Measurements from ENCODE around the gene RCC2.
"Not testable (repeated sequence)": the region's sequence is repeated elsewhere in the genome, so short reads cannot be mapped to it uniquely, and the experiment has no call there.

Gene RCC2

DNA sequence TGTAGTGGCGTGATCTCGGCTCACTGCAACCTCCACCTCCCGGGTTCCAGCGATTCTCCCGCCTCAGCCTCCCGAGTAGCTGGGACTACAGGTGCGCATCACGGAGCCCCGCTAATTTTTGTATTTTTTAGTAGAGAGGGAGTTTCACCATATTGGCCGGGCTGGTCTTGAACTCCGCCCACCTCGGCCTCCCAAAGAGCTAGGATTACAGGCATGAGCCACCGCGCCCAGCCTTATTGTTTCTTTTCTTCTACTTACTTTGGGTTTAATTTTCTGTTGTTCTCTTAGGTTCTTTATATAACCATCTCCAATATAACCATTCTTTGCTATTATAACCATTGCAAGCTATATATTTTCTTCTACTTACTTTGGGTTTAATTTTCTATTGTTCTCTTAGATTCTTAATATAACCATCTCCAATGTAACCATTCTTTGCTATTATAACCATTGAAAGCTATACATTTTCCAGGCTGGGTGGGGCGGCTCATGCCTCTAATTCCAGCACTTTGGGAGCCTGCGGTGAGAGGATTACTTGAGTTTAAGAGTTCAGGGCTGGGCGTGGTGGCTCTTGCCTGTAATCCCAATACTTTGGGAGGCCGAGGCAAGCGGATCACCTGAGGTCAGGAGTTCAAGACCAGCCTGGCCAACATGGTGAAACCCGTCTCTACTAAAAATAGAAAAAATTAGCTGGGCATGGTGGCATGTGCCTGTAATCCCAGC is 35.5 kb upstream of the RCC2 start:
- H3K4me3 ChIP-seq (ENCODE audit: control insufficient read depth in 1 of 7, extremely low read depth in 1 of 7, insufficient read depth in 4 of 7, low read depth in 2 of 7, low read length in 6 of 7); DNase-seq; H3K4me1 ChIP-seq (ENCODE audit: control extremely low read depth in 1 of 4, control insufficient read depth in 4 of 4, insufficient read depth in 4 of 4, low read length in 3 of 4); H3K36me3 ChIP-seq (ENCODE audit: control insufficient read depth in 4 of 4, insufficient read depth in 4 of 4, low read length in 3 of 4); H3K27me3 ChIP-seq (replicated peaks in 2 of 5; ENCODE audit: control insufficient read depth in 4 of 5, insufficient read depth in 5 of 5, low read length in 4 of 5); POLR2A ChIA-PET; H3K27ac ChIP-seq (ENCODE audit: insufficient read depth in 1 of 2, low read depth in 1 of 2, low read length in 2 of 2, poor library complexity in 1 of 2, severe bottlenecking in 2 of 2); H3K9me3 ChIP-seq (ENCODE audit: control extremely low read depth in 1 of 5, control insufficient read depth in 4 of 5, insufficient read depth in 2 of 5, low read depth in 1 of 5, low read length in 4 of 5): not testable (repeated sequence)
- 60% methylated on average over 5 of the region's 20 CpGs for WGBS (ENCODE audit: insufficient coverage)
- CTCF ChIA-PET = interaction anchor here (1.0 to 1.9 kb wide), 6 partner anchors 9 to 56 kb away, joined by 3 to 6 read pairs (median 4); no protein-coding TSS in a partner anchor

GRCh38 chr1:17472814-17473213 is 33.3 kb upstream of the RCC2 start:
- Histone ChIP-seq H3K4me3 (ENCODE audit: control insufficient read depth in 1 of 7, extremely low read depth in 1 of 7, insufficient read depth in 4 of 7, low read depth in 2 of 7, low read length in 6 of 7) (no peak overlapping the region), H3K36me3 (ENCODE audit: control insufficient read depth in 4 of 4, insufficient read depth in 4 of 4, low read length in 3 of 4) (no peaks in the 10 kb centered on the region), H3K4me1 (ENCODE audit: control extremely low read depth in 1 of 4, control insufficient read depth in 4 of 4, insufficient read depth in 4 of 4, low read length in 3 of 4) (no peaks in the 10 kb centered on the region), H3K9me3 (ENCODE audit: control extremely low read depth in 1 of 5, control insufficient read depth in 4 of 5, insufficient read depth in 2 of 5, low read depth in 1 of 5, low read length in 4 of 5) (no peaks in the 10 kb centered on the region), H3K27ac (ENCODE audit: insufficient read depth in 1 of 2, low read depth in 1 of 2, low read length in 2 of 2, poor library complexity in 1 of 2, severe bottlenecking in 2 of 2) (no peak overlapping the region), H3K27me3 (replicated peaks in 2 of 5; ENCODE audit: control insufficient read depth in 4 of 5, insufficient read depth in 5 of 5, low read length in 4 of 5) (no peaks in the 10 kb centered on the region)
- ChIA-PET POLR2A (no interaction called here), CTCF (no interaction called here)
- DNase-seq = no peak
- 100% methylated on average over 4 of the region's 5 CpGs for WGBS (ENCODE audit: insufficient coverage)

GRCh38 chr1:17471393-17471792 is 31.9 kb upstream of the RCC2 start:
- no peak overlapping the region for H3K27ac ChIP-seq (ENCODE audit: insufficient read depth in 1 of 2, low read depth in 1 of 2, low read length in 2 of 2, poor library complexity in 1 of 2, severe bottlenecking in 2 of 2)
- no peak overlapping the region for H3K4me3 ChIP-seq (ENCODE audit: control insufficient read depth in 1 of 7, extremely low read depth in 1 of 7, insufficient read depth in 4 of 7, low read depth in 2 of 7, low read length in 6 of 7)
- no peaks in the 10 kb centered on the region for H3K4me1 ChIP-seq (ENCODE audit: control extremely low read depth in 1 of 4, control insufficient read depth in 4 of 4, insufficient read depth in 4 of 4, low read length in 3 of 4)
- WGBS (ENCODE audit: insufficient coverage) = 100% methylated on average over 2 of the region's 2 CpGs
- DNase-seq = no peak
- no peaks in the 10 kb centered on the region for H3K9me3 ChIP-seq (ENCODE audit: control extremely low read depth in 1 of 5, control insufficient read depth in 4 of 5, insufficient read depth in 2 of 5, low read depth in 1 of 5, low read length in 4 of 5)
- no peaks in the 10 kb centered on the region for H3K27me3 ChIP-seq (replicated peaks in 2 of 5; ENCODE audit: control insufficient read depth in 4 of 5, insufficient read depth in 5 of 5, low read length in 4 of 5)
- no peaks in the 10 kb centered on the region for H3K36me3 ChIP-seq (ENCODE audit: control insufficient read depth in 4 of 4, insufficient read depth in 4 of 4, low read length in 3 of 4)
- POLR2A ChIA-PET = no interaction called here
- CTCF ChIA-PET = interaction anchor here (0.6 kb wide), 1 partner anchor 195 kb away, joined by 4 read pairs; no protein-coding TSS in a partner anchor

GRCh38 chr1:17470021-17470799 is 30.7 kb upstream of the RCC2 start:
- 84% methylated on average over 10 of the region's 11 CpGs for WGBS (ENCODE audit: insufficient coverage)
- Histone ChIP-seq H3K36me3 (ENCODE audit: control insufficient read depth in 4 of 4, insufficient read depth in 4 of 4, low read length in 3 of 4) (no peaks in the 10 kb centered on the region), H3K9me3 (ENCODE audit: control extremely low read depth in 1 of 5, control insufficient read depth in 4 of 5, insufficient read depth in 2 of 5, low read depth in 1 of 5, low read length in 4 of 5) (no peaks in the 10 kb centered on the region), H3K4me1 (ENCODE audit: control extremely low read depth in 1 of 4, control insufficient read depth in 4 of 4, insufficient read depth in 4 of 4, low read length in 3 of 4) (no peaks in the 10 kb centered on the region), H3K27me3 (replicated peaks in 2 of 5; ENCODE audit: control insufficient read depth in 4 of 5, insufficient read depth in 5 of 5, low read length in 4 of 5) (no peaks in the 10 kb centered on the region), H3K4me3 (ENCODE audit: control insufficient read depth in 1 of 7, extremely low read depth in 1 of 7, insufficient read depth in 4 of 7, low read depth in 2 of 7, low read length in 6 of 7) (no peak overlapping the region), H3K27ac (ENCODE audit: insufficient read depth in 1 of 2, low read depth in 1 of 2, low read length in 2 of 2, poor library complexity in 1 of 2, severe bottlenecking in 2 of 2) (no peak overlapping the region)
- no peak for DNase-seq
- CTCF ChIA-PET = no interaction called here
- POLR2A ChIA-PET = no interaction called here

GRCh38 chr1:17468357-17469265 is 29.1 kb upstream of the RCC2 start:
- DNase-seq; POLR2A ChIA-PET; H3K27ac ChIP-seq (ENCODE audit: insufficient read depth in 1 of 2, low read depth in 1 of 2, low read length in 2 of 2, poor library complexity in 1 of 2, severe bottlenecking in 2 of 2); H3K4me1 ChIP-seq (ENCODE audit: control extremely low read depth in 1 of 4, control insufficient read depth in 4 of 4, insufficient read depth in 4 of 4, low read length in 3 of 4); H3K36me3 ChIP-seq (ENCODE audit: control insufficient read depth in 4 of 4, insufficient read depth in 4 of 4, low read length in 3 of 4); H3K27me3 ChIP-seq (replicated peaks in 2 of 5; ENCODE audit: control insufficient read depth in 4 of 5, insufficient read depth in 5 of 5, low read length in 4 of 5); H3K9me3 ChIP-seq (ENCODE audit: control extremely low read depth in 1 of 5, control insufficient read depth in 4 of 5, insufficient read depth in 2 of 5, low read depth in 1 of 5, low read length in 4 of 5); H3K4me3 ChIP-seq (ENCODE audit: control insufficient read depth in 1 of 7, extremely low read depth in 1 of 7, insufficient read depth in 4 of 7, low read depth in 2 of 7, low read length in 6 of 7); CTCF ChIA-PET: not testable (repeated sequence)
- 97% methylated on average over 16 of the region's 16 CpGs for WGBS (ENCODE audit: insufficient coverage)

- Histone ChIP-seq H3K36me3 (ENCODE audit: control insufficient read depth in 4 of 4, insufficient read depth in 4 of 4, low read length in 3 of 4) (no peaks in the 10 kb centered on the region), H3K27ac (ENCODE audit: insufficient read depth in 1 of 2, low read depth in 1 of 2, low read length in 2 of 2, poor library complexity in 1 of 2, severe bottlenecking in 2 of 2) (no peak overlapping the region), H3K4me3 (ENCODE audit: control insufficient read depth in 1 of 7, extremely low read depth in 1 of 7, insufficient read depth in 4 of 7, low read depth in 2 of 7, low read length in 6 of 7) (no peak overlapping the region), H3K9me3 (ENCODE audit: control extremely low read depth in 1 of 5, control insufficient read depth in 4 of 5, insufficient read depth in 2 of 5, low read depth in 1 of 5, low read length in 4 of 5) (no peaks in the 10 kb centered on the region), H3K27me3 (replicated peaks in 2 of 5; ENCODE audit: control insufficient read depth in 4 of 5, insufficient read depth in 5 of 5, low read length in 4 of 5) (no peaks in the 10 kb centered on the region), H3K4me1 (ENCODE audit: control extremely low read depth in 1 of 4, control insufficient read depth in 4 of 4, insufficient read depth in 4 of 4, low read length in 3 of 4) (no peaks in the 10 kb centered on the region)
- ChIA-PET CTCF (interaction anchor here (0.6 to 1.1 kb wide), 2 partner anchors 9 kb away, joined by 3 to 4 read pairs; no protein-coding TSS in a partner anchor), POLR2A (no interaction called here)
- WGBS (ENCODE audit: insufficient coverage) = 80% methylated on average over 5 of the region's 6 CpGs
- DNase-seq = no peak
Measured at GRCh38 chr1:17466359-17466758, 26.9 kb upstream of the RCC2 start.

Data from common myeloid progenitor, CD34-positive (primary cell).